Panc1 (cell line): ENCODE results near the gene TBX2. TPM values are rescaled to one million over a fixed set of nuclear protein-coding genes. Genes with fewer than 3 reads are reported as not detected.

Experiments used
- ATAC-seq: fragments of 200-7000 bp; cut with Tn5 transposase; 2 replicates; pipeline ENCODE4 v1.9.1; 2020; ENCODE audit warnings: mild to moderate bottlenecking, moderate library complexity
- BruUV-seq: library from RNA; stranded (reverse); fragments of 400-500 nt; replicated peaks from 2 replicates; lab custom pipeline; 2021; lab: Mats Ljungman, UMichigan
- CTCF ChIA-PET: fragments of 300-600 bp; sonication (Branson Sonifier 250); formaldehyde crosslinking; loops from one replicate; lab custom pipeline; 2022; ENCODE audit warnings: antibody characterized with exemption; lab: Charles Lee
- POLR2A ChIA-PET: fragments of 300-600 bp; sonication (Branson Sonifier 250); formaldehyde crosslinking; loops from one replicate; lab custom pipeline; 2022; ENCODE audit warnings: antibody characterized with exemption; lab: Charles Lee
- DNase-seq: peaks from one replicate; pipeline ENCODE4 v3.0.0-alpha.2; 2010; ENCODE audit warnings: low read depth, low spot score
- H3K27ac ChIP-seq: 2 replicates; pipeline ENCODE4 v1.5.1; 2011; ENCODE audit warnings: mild to moderate bottlenecking, low read length, inconsistent platforms
- H3K27me3 ChIP-seq: fragments of 200-500 bp; sonication (Bioruptor generic); 2 replicates; pipeline ENCODE4 v1.6.0; 2014; ENCODE audit warnings: low read length, inconsistent platforms; ENCODE audit not compliant: control insufficient read depth, insufficient read depth
- H3K36me3 ChIP-seq: fragments of 200-500 bp; sonication (Bioruptor generic); 2 replicates; pipeline ENCODE4 v1.5.1; 2014; ENCODE audit warnings: inconsistent platforms, mild to moderate bottlenecking, low read length, moderate library complexity; ENCODE audit not compliant: control insufficient read depth, insufficient read depth
- H3K4me1 ChIP-seq: 2 replicates; pipeline ENCODE4 v1.5.1; 2011; ENCODE audit warnings: inconsistent platforms, mild to moderate bottlenecking, low read length, moderate library complexity; ENCODE audit not compliant: control insufficient read depth, insufficient read depth
- H3K4me3 ChIP-seq, 2 experiments: 2 replicates each; pipeline ENCODE4 v1.5.1; 2011 to 2012; ENCODE audit warnings: low read depth in 2 of 2, low read length in 2 of 2, mild to moderate bottlenecking in 2 of 2, inconsistent platforms in 1 of 2, moderate library complexity in 1 of 2
- H3K9me3 ChIP-seq: fragments of 200-500 bp; sonication (Bioruptor generic); 2 replicates; pipeline ENCODE4 v1.5.1; 2014; ENCODE audit warnings: low read depth, mild to moderate bottlenecking, inconsistent platforms, low read length, moderate library complexity; ENCODE audit not compliant: control insufficient read depth, insufficient read depth
- CTCF ChIP-seq: fragments of 450-650 bp; IDR thresholded peaks from 2 replicates; pipeline ENCODE4 v1.5.1; 2017; ENCODE audit warnings: mild to moderate bottlenecking
- POLR2AphosphoS5 ChIP-seq: IDR thresholded peaks from 2 replicates; pipeline ENCODE4 v1.6.1; 2012; ENCODE audit warnings: mild to moderate bottlenecking, low read depth, low read length, moderate library complexity
- REST ChIP-seq, 2 experiments: IDR thresholded peaks; 2 replicates each; pipeline ENCODE4 v1.6.1; 2011 to 2012; ENCODE audit warnings: low read depth in 2 of 2, control low read depth in 1 of 2, low read length in 1 of 2, mild to moderate bottlenecking in 1 of 2, moderate library complexity in 1 of 2; ENCODE audit not compliant: insufficient read depth in 1 of 2
- SIN3A ChIP-seq: IDR thresholded peaks from 2 replicates; pipeline ENCODE4 v1.6.1; 2012; ENCODE audit warnings: low read depth, mild to moderate bottlenecking, low read length, moderate library complexity, borderline replicate concordance; ENCODE audit not compliant: insufficient read depth
- TCF7L2 ChIP-seq: IDR thresholded peaks from 2 replicates; pipeline ENCODE4 v1.6.1; 2011; ENCODE audit warnings: mild to moderate bottlenecking, low read depth, low read length, inconsistent platforms
- in situ Hi-C: cut with HindIII; loops from 2 replicates; pipeline ENCODE4 v1.10.0; 2016; ENCODE audit warnings: low sequenced_read_pairs, low pct_unique_long_range_greater_than_20kb
- intact Hi-C: fragments of 100-400 bp; cut with micrococcal nuclease; formaldehyde crosslinking; loops from one replicate; pipeline ENCODE4 v1.10.0; 2022; ENCODE audit not compliant: unreplicated experiment
- total RNA-seq: library from RNA; stranded (reverse); gene quantifications from one replicate; pipeline ENCODE4 v1.2.1, GENCODE V29; 2021; ENCODE audit not compliant: unreplicated experiment

Gene TBX2
- total RNA-seq, 1 experiment from 2014 or later: 35.6 TPM

- H3K4me3 ChIP-seq: no peak overlapping the region
- no TSS peak for BruUV-seq
- CTCF ChIA-PET: no interaction called here
- no peaks in the 10 kb centered on the region for H3K36me3 ChIP-seq
- POLR2A ChIA-PET: interaction anchor here (0.6 to 0.9 kb wide), 2 partner anchors 10 to 115 kb away, joined by 3 read pairs; no protein-coding TSS in a partner anchor
- TF ChIP-seq REST (IDR thresholded peaks at IDR 0.05; ENCODE audit: insufficient read depth in 1 of 2, low read depth in 2 of 2, low read length in 1 of 2) (no peak), POLR2AphosphoS5 (no peak)
- H3K27me3 ChIP-seq: no peaks in the 10 kb centered on the region
- intact Hi-C loops (no loop called here), in situ Hi-C loops (no loop called here)
- no peaks in the 10 kb centered on the region for H3K4me1 ChIP-seq
- H3K27ac ChIP-seq: no peak overlapping the region
- H3K9me3 ChIP-seq: no peaks in the 10 kb centered on the region
- no peak for ATAC-seq
- DNase-seq: no peak
These were observed 22.5 kb upstream of the TBX2 start for GRCh38 chr17:61376931-61377838.

GRCh38 chr17:61378658-61379456 is 20.8 kb upstream of the TBX2 start:
- BruUV-seq: no TSS peak
- no peaks in the 10 kb centered on the region for H3K36me3 ChIP-seq
- DNase-seq (no peak), ATAC-seq (no peak)
- no peaks in the 10 kb centered on the region for H3K27me3 ChIP-seq
- POLR2A ChIA-PET: no interaction called here
- H3K4me1 ChIP-seq: no peaks in the 10 kb centered on the region
- H3K9me3 ChIP-seq: no peaks in the 10 kb centered on the region
- H3K27ac ChIP-seq: no peak overlapping the region
- TF ChIP-seq SIN3A (no peak), REST (IDR thresholded peaks at IDR 0.05; ENCODE audit: insufficient read depth in 1 of 2, low read depth in 2 of 2, low read length in 1 of 2) (no peak), CTCF (no peak), POLR2AphosphoS5 (no peak), TCF7L2 (no peak)
- intact Hi-C loops: no loop called here
- in situ Hi-C loops: no loop called here
- no peak overlapping the region for H3K4me3 ChIP-seq
- CTCF ChIA-PET: no interaction called here
